Keratinocyte (primary cell): ENCODE measurements around the gene SIK3. TPM values are rescaled to one million over a fixed set of nuclear protein-coding genes. Genes with fewer than 3 reads are reported as not detected.

Experiments used
- DNase-seq: peaks from one replicate; pipeline ENCODE4 v3.0.0-alpha.2; 2011; ENCODE audit warnings: low read depth, missing footprints, low spot score
- FAIRE-seq: peaks from 2 replicates; lab custom pipeline; 2011; peaks lifted over from hg19 to GRCh38; lab: Jason Lieb, UNC
- H2AFZ ChIP-seq: 2 replicates; pipeline ENCODE4 v1.6.0; 2012; ENCODE audit warnings: low read length, control low read depth, inconsistent platforms; ENCODE audit not compliant: control insufficient read depth
- H3K27ac ChIP-seq: 2 replicates; pipeline ENCODE4 v1.5.1; 2011; ENCODE audit warnings: low read length; ENCODE audit not compliant: control insufficient read depth, insufficient read depth
- H3K27me3 ChIP-seq: 3 replicates; pipeline ENCODE4 v1.6.0; 2011; ENCODE audit warnings: low read length; ENCODE audit not compliant: control insufficient read depth, insufficient read depth; ENCODE audit errors: extremely low read depth
- H3K36me3 ChIP-seq, 2 experiments: 2 replicates in 1 of 2; 3 replicates in 1 of 2; pipeline ENCODE4 v1.5.1; 2011; ENCODE audit warnings: low read length in 2 of 2, mild to moderate bottlenecking in 1 of 2; ENCODE audit not compliant: control insufficient read depth in 2 of 2, insufficient read depth in 2 of 2; ENCODE audit errors: extremely low read depth in 1 of 2
- H3K4me1 ChIP-seq: 3 replicates; pipeline ENCODE4 v1.5.1; 2011; ENCODE audit warnings: low read length; ENCODE audit not compliant: control insufficient read depth, insufficient read depth; ENCODE audit errors: extremely low read depth
- H3K4me2 ChIP-seq: 3 replicates; pipeline ENCODE4 v1.6.0; 2011; ENCODE audit warnings: low read depth, low read length; ENCODE audit not compliant: control insufficient read depth, insufficient read depth; ENCODE audit errors: extremely low read depth
- H3K4me3 ChIP-seq, 3 experiments: fragments of 200-600 bp in 1 of 3; sonication (generic) in 1 of 3; 2 replicates in 2 of 3; 3 replicates in 1 of 3; pipeline ENCODE4 v1.5.1; 2011 to 2016; ENCODE audit warnings: low read length in 3 of 3, mild to moderate bottlenecking in 3 of 3, control low read depth in 2 of 3, inconsistent platforms in 1 of 3, low read depth in 1 of 3, mixed read lengths in 1 of 3, mixed run types in 1 of 3, moderate library complexity in 1 of 3; ENCODE audit not compliant: control insufficient read depth in 2 of 3, insufficient read depth in 2 of 3; ENCODE audit errors: extremely low read depth in 1 of 3
- H3K79me2 ChIP-seq: 2 replicates; pipeline ENCODE4 v1.6.0; 2012; ENCODE audit warnings: low read length; ENCODE audit not compliant: control insufficient read depth, insufficient read depth
- H3K9ac ChIP-seq: 3 replicates; pipeline ENCODE4 v1.6.0; 2011; ENCODE audit warnings: low read length; ENCODE audit not compliant: control insufficient read depth, insufficient read depth; ENCODE audit errors: extremely low read depth
- H3K9me1 ChIP-seq: 3 replicates; pipeline ENCODE4 v1.6.0; 2011; ENCODE audit warnings: low read length; ENCODE audit not compliant: control insufficient read depth, insufficient read depth; ENCODE audit errors: extremely low read depth
- H3K9me3 ChIP-seq: 2 replicates; pipeline ENCODE4 v1.5.1; 2012; ENCODE audit warnings: low read depth, low read length; ENCODE audit not compliant: control insufficient read depth
- H4K20me1 ChIP-seq: 3 replicates; pipeline ENCODE4 v1.6.0; 2011; ENCODE audit warnings: low read length; ENCODE audit not compliant: control insufficient read depth, insufficient read depth; ENCODE audit errors: extremely low read depth
- CTCF ChIP-seq, 3 experiments: IDR thresholded peaks in 1 of 3; conservative IDR thresholded peaks in 1 of 3; optimal IDR thresholded peaks in 1 of 3; 2 replicates in 2 of 3; 3 replicates in 1 of 3; pipeline versions ENCODE3 to v1.5.1; 2011; ENCODE audit warnings: low read length in 3 of 3, mild to moderate bottlenecking in 3 of 3, moderate library complexity in 2 of 3, control low read depth in 1 of 3, inconsistent platforms in 1 of 3; ENCODE audit not compliant: insufficient read depth in 2 of 3; ENCODE audit errors: extremely low read depth in 1 of 3
- EZH2 ChIP-seq: IDR thresholded peaks from one replicate; pipeline ENCODE4 v1.6.1; 2012; ENCODE audit warnings: inconsistent platforms, mild to moderate bottlenecking, low read length, moderate library complexity
- dilution Hi-C: fragments of 300-500 bp; cut with MboI; formaldehyde crosslinking; loops from one replicate; pipeline ENCODE4 v1.7.0; 2020; ENCODE audit warnings: low sequenced_read_pairs; ENCODE audit not compliant: extremely low pct_ligation_motif_present
- polyA plus RNA-seq, 5 experiments: library from polyadenylated mRNA; depleted of rRNA in 3 of 5; stranded (reverse) in 3 of 5; stranded (forward) in 1 of 5; unstranded in 1 of 5; fragments of >200 nt; gene quantifications; 1 replicate in 1 of 5; 2 replicates in 3 of 5; 3 replicates in 1 of 5; pipeline versions ENCODE4 v1.2.1 to v1.2.3, GENCODE V29; 2011 to 2012; ENCODE audit warnings: missing spikeins in 2 of 5, low read depth in 1 of 5, low replicate concordance in 1 of 5

The SIK3 gene
- polyA plus RNA-seq, 1 donor (not counting 4 experiments of a cell fraction or from before 2014, with no cell fraction given): 8.2 TPM

- Histone ChIP-seq H3K27me3 (no peaks in the 10 kb centered on the region), H3K9ac (no peak overlapping the region), H3K36me3 (peaks cover 14 to 24% of the 10 kb centered on the region in 2 experiments), H3K9me3 (no peaks in the 10 kb centered on the region), H3K4me2 (no peak overlapping the region), H3K4me3 (no peak overlapping the region), H3K9me1 (no peaks in the 10 kb centered on the region), H2AFZ (no peak overlapping the region), H3K27ac (no peak overlapping the region), H3K79me2 (no peaks in the 10 kb centered on the region), H4K20me1 (no peaks in the 10 kb centered on the region), H3K4me1 (no peaks in the 10 kb centered on the region)
- TF ChIP-seq CTCF (optimal IDR thresholded peaks at IDR 0.05 in 1 of 3, IDR thresholded peaks at IDR 0.05 in 1 of 3, conservative IDR thresholded peaks at IDR 0.05 in 1 of 3; ENCODE audit: extremely low read depth in 1 of 3, insufficient read depth in 2 of 3, low read length in 3 of 3): no peak
- TF ChIP-seq EZH2: no peak
- no peak for FAIRE-seq
- dilution Hi-C loops: no loop called here
- no peak for DNase-seq
Observed at GRCh38 chr11:116893906-116894305, 204.3 kb downstream of the SIK3 start.

- no peak for DNase-seq
- H3K4me1 ChIP-seq: no peaks in the 10 kb centered on the region
- no peak overlapping the region for H3K9ac ChIP-seq
- H4K20me1 ChIP-seq: no peaks in the 10 kb centered on the region
- no peak overlapping the region for H2AFZ ChIP-seq
- peaks cover 14 to 24% of the 10 kb centered on the region in 2 experiments for H3K36me3 ChIP-seq
- no peak for FAIRE-seq
- no peak overlapping the region for H3K4me3 ChIP-seq
- H3K79me2 ChIP-seq: no peaks in the 10 kb centered on the region
- dilution Hi-C loops: no loop called here
- H3K9me1 ChIP-seq: no peaks in the 10 kb centered on the region
- no peak overlapping the region for H3K4me2 ChIP-seq
- no peaks in the 10 kb centered on the region for H3K9me3 ChIP-seq
- no peak overlapping the region for H3K27ac ChIP-seq
- H3K27me3 ChIP-seq: no peaks in the 10 kb centered on the region
- no peak for TF ChIP-seq EZH2
- TF ChIP-seq CTCF (optimal IDR thresholded peaks at IDR 0.05 in 1 of 3, IDR thresholded peaks at IDR 0.05 in 1 of 3, conservative IDR thresholded peaks at IDR 0.05 in 1 of 3; ENCODE audit: extremely low read depth in 1 of 3, insufficient read depth in 2 of 3, low read length in 3 of 3): no peak
Observed at GRCh38 chr11:116893437-116893836, 204.8 kb downstream of the SIK3 start.
